ENCODE results near the gene GNAS-AS1.

The GNAS-AS1 gene

DNA sequence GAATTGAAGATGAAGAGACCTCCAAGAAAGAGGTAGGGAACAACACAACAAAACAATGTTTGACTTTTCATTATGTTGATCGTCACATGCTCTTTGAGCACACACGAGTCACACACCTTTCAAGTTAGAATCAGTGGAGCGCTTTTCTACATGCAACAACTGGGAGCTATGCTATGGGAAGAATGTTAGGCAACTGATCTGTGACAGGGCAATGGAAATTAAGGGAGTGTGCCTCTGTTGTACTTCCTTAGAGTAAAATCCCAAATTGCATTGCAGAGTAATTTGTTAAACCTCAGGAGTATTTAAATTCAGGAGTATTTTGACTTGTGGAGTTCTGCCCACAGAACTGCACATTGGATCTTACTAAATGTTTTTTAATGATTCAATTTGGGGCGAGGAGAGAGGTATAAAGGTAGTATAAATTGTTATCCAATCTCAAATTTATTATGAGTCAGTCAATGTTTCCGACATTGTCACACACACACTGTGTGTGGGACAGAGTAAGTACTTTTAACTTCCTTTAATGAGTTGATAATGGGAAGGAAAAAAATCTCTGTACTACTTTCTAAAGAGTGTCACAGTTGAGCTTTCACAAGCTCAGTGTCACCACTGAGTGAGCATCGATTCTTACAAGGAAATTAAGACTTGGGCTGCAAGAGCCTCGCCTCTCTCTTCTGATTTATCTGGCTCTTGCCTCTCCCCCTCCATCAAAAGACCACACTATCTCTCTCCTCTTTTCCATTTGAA is 12.5 kb upstream of the GNAS-AS1 start:
- no peak for DNase-seq (ENCODE audit: low read depth, low spot score)

- DNase-seq (ENCODE audit: low read depth, low spot score): no peak
Observed at GRCh38 chr20:58855506-58856389, 5.0 kb upstream of the GNAS-AS1 start.

- no peak for DNase-seq (ENCODE audit: low read depth, low spot score)
Observed at GRCh38 chr20:58854638-58855471, 4.2 kb upstream of the GNAS-AS1 start.

- DNase-seq (ENCODE audit: low read depth, low spot score): no peak
Observed at GRCh38 chr20:58853976-58854637, 3.4 kb upstream of the GNAS-AS1 start.

DNA sequence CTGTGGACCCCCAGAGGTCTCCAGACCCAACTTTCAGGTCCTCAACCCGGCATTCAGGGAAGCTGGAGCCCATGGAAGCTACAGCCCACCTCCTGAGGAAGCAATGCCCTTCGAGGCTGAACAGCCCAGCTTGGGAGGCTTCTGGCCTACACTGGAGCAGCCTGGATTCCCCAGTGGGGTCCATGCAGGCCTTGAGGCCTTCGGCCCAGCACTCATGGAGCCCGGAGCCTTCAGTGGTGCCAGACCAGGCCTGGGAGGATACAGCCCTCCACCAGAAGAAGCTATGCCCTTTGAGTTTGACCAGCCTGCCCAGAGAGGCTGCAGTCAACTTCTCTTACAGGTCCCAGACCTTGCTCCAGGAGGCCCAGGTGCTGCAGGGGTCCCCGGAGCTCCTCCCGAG is 2.8 kb upstream of the GNAS-AS1 start:
- DNase-seq (ENCODE audit: low read depth, low spot score): no peak

GRCh38 chr20:58852543-58853271 is 2.0 kb upstream of the GNAS-AS1 start, which contains the start of gene GNAS:
TSS of gene GNAS (plus strand) at chr20:58852716.
- no peak for DNase-seq (ENCODE audit: low read depth, low spot score)

- no peak for DNase-seq (ENCODE audit: low read depth, low spot score)
Observed at GRCh38 chr20:58851969-58852458, 1.3 kb upstream of the GNAS-AS1 start.

DNA sequence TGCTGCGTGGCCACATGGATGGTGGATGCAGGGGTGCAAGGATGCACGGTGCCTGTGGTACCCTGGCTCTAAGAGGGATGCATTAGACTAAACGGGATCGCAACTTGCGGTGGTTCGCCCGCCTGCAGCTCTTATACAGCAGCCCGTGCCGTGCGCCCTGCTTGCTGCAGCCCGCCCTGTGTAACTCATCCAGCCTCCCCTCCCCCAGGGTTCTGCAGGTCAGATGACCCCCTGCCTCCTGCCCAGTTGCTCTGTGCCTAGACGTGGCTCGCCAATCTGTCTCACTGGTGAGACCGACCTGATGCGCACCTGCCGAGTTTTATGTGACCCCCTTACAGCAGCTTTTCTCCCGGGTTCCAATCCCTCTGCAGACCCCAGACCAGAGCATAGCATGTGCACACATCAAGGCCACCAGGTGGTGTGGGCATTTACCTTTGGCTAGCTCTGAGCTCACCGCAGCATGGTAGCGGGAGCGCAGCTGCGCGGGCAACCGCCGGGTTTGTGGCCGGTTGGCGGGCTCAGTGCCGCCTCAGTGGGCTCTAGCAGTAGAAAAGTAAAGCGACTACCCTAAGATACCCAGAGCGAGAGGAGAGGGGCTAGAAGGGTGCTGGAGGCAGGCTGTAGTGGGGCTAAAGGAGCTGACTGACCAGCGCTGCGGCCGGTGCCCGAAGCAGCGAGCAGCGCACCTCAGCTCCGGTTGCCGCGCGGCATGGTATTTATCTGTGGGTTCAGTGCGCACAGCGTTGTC is 693 bp upstream of the GNAS-AS1 start:
- no peak for DNase-seq (ENCODE audit: low read depth, low spot score)

GRCh38 chr20:58847463-58847862 is 3.2 kb downstream of the GNAS-AS1 start:
- DNase-seq (ENCODE audit: low read depth, low spot score): no peak

DNA sequence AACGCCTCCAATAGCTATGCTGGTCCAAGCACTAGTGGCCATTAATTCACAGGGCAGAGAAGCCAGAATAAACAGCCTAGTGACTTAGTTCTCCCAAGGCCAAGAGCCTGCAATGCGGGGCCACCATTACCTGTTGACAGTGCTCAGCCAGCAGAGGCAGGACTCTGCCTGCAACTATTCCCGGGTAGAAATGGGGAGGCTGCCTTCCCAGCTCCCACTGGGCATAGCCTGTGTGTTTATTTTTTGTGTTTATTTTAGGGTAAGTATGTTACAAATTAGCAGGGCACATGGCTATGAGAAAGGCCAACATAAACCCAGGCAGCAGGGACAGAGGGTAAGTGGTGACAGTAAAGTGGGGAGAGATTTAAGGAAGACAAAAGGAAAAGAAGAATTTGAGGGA is 5.0 kb downstream of the GNAS-AS1 start:
- no peak for DNase-seq (ENCODE audit: low read depth, low spot score)

- no peak for DNase-seq (ENCODE audit: low read depth, low spot score)
Observed at GRCh38 chr20:58843128-58843556, 7.6 kb downstream of the GNAS-AS1 start.

- no peak for DNase-seq (ENCODE audit: low read depth, low spot score)
Observed at GRCh38 chr20:58842276-58842675, 8.4 kb downstream of the GNAS-AS1 start.

- no peak for DNase-seq (ENCODE audit: low read depth, low spot score)
Observed at GRCh38 chr20:58841539-58842264, 9.0 kb downstream of the GNAS-AS1 start.

DNA sequence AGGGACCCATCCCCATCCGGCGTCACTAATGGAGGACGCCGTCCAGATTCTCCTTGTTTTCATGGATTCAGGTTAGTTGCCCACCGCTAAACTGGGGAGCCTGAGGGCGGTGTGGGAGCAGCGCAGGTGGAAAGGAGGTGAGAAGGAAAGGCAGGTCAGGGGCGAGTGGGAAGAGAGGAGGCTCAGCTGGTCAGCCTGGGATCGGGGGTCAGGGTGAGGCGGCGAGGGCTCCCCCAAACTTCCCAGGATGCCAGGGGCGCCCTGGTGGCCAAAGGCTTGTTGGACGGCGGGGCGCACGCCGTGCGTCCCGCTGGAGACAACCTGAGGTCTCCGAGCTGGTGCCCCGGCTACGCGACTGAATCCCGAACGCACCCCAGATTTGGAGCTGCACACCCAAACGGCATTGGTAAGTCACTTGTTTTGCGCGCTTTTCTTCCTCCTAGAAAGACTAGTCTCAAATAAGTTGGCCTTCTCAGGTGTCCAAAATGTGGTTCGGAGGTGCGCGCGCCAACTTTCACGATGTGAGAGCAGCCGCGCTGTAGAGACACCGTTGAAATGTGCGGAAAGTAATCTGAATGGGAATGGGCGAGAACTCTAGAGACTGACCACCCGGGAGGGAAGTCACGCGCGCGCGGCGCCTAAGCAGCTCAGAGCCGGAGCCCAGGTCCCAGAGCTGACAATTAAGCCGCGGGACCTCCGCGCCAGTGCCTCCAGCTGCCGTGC is 9.7 kb downstream of the GNAS-AS1 start:
- no peak for DNase-seq (ENCODE audit: low read depth, low spot score)

GRCh38 chr20:58839991-58840747 is 10.5 kb downstream of the GNAS-AS1 start:
- no peak for DNase-seq (ENCODE audit: low read depth, low spot score)

- DNase-seq (ENCODE audit: low read depth, low spot score): no peak
Observed at GRCh38 chr20:58839474-58839874, 11.2 kb downstream of the GNAS-AS1 start.

DNA sequence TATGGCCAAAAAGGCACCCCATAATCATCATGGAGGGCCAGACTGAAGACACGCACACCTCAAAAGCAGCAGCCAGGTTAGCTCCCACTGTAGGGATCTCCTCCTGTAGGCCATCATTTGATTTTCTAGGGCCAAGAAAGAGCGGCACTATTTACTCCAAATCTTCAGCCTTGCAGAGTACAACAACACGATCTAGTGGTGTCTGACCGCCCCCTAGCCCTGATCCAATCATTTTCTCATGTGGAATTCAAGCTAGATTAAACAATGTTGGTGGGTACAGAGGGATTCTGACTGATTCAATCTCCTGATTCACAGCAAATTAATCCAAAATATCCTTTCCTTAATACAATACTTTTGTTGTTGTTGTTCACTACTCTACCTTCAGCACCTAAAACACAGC is 12.5 kb downstream of the GNAS-AS1 start:
- DNase-seq (ENCODE audit: low read depth, low spot score): no peak

DNA sequence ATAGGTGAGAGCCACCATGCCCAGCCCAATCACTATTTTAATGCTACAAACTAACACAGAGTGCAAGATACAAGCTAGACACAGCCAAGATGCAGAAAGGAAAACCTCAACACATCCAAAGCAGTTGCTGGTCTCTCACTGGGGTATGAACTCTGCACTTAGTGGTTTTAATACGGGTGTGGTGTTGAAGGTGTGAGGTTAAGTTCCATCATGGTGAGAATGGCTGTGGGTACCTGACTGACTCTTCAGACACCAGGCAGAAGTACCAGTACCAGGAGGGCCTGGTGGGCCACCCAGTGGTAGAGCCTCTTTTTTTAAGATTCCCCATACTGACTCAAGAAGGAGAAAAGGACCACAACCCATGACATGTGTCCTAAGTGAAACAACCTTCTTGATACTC is 13.0 kb downstream of the GNAS-AS1 start:
- no peak for DNase-seq (ENCODE audit: low read depth, low spot score)
